ENCODE data around the gene EXOC1L.
"Not testable (repeated sequence)": the region's sequence is repeated elsewhere in the genome, so short reads cannot be mapped to it uniquely, and the experiment has no call there.

Gene EXOC1L

DNA sequence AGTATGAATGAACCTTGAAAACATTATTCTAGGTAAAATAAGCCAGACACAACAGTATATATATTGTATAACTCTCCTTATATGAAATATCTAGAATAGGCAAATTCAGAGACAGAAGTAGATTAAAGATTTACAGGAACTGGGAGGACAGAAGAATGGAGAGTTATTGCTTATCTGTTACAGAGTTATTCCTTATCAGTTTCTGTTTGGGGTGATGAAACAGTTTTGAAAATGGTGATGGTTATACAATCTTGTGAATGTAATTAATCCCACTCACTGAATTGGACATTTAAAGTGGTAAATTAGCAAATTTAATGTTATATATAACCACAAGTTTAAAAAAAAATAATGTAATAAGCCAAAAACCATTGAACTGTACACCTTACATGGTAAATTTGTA is 19.4 kb downstream of the EXOC1L start:
- ATAC-seq, result no peak

DNA sequence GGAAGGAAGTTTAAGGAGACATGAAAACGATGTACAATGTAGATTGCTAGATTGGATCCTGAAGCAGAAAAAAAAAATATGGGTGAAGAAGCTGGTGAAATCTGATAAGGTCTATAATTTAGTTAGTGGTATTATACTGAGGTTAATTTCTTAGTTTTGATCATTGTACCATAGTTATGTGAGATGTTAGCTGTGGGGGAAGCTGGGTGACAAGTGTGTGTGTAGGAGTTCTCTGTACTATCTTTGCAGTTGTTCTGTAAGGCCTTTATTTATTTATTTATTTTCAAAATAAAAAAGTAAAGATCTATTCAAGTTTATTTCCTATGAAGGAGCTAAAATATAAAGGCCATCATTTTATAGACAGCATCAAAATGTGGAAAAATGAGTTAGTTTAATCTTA is 21.4 kb downstream of the EXOC1L start:
- no peak for ATAC-seq

GRCh38 chr4:55841373-55842239 is 22.0 kb downstream of the EXOC1L start:
- not testable (repeated sequence) for ATAC-seq

DNA sequence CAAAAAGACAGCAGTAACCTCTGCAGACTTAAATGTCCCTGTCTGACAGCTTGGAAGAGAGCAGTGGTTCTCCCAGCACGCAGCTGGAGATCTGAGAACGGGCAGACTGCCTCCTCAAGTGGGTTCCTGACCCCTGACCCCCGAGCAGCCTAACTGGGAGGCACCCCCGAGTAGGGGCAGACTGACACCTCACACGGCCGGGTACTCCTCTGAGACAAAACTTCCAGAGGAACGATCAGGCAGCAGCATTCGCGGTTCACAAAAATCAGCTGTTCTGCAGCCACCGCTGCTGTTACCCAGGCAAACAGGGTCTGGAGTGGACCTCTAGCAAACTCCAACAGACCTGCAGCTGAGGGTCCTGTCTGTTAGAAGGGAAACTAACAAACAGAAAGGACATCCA is 22.7 kb downstream of the EXOC1L start:
- not testable (repeated sequence) for ATAC-seq

DNA sequence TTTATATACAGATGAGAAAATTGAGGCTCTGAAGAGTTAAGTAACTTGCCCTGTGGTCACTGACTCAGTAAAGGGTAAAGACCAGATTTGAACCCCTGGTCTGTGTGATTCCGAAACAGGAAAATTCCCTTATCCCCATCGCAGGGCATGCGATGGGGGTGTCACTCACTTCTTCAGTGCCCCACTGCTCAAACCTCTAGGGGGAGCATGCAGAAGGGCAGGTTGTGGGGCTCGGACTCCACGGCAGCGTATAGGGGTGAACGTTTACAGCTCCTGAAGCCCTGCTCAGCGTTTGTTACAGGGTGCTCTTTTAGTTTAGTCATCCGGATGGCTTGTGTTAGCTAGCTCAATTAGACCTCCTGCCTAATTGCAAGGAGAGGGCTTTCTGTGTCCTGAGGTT is 30.1 kb downstream of the EXOC1L start:
- no peak for ATAC-seq

DNA sequence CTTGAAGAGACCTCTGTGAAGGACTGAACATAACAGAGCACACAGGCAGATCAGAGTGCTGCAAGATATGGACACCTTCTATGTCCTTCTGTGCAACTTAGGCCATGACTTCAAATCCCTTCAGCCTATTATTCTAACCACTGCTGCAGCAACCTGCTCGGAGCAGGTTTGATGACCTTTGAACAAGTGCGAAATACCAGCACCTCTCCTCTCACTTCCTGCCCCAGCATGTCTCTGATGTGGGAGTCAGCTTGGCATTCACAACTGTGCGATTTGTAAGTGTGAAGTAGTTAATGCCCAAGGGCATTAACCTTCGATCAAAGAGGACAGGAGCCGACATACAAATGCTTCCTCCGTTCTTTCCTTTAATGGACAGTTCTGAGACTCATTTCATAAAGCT is 32.3 kb downstream of the EXOC1L start:
- no peak for ATAC-seq

DNA sequence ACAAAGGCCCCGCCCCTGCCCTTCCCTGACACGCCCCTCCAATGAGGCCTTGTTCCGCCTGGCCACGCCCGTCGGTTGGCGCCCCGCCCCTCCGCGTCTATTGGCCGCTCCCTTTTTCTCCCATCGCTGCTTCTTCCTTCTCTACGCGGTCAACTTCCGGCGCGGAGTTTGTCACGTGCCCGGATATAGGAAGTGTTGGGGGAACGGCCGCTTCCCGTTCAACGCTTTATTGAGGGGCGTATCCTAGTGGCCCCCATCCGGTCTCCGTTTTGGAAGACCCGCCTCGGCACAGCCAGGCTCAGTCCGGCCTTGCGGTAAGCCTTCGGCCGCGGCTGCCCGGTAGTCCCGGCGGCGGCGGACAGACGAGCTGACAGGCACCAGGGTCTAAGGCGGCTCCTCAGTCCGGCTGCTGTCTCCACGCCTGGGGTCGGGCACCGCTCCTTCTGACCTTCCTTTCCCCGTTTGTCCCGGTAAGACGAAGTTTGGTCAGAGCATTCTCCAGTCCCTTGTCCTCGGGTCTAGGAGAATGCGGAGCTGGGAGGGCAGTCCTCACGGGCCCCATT is 34.0 kb downstream of the EXOC1L start, which contains the start of gene EXOC1:
TSS of gene EXOC1 (plus strand) at position 165 of the 563 bp plus-strand sequence. CDS start 4,676 bp downstream, outside the sequence.
- ATAC-seq, result peak; percentile 97 to 98

DNA sequence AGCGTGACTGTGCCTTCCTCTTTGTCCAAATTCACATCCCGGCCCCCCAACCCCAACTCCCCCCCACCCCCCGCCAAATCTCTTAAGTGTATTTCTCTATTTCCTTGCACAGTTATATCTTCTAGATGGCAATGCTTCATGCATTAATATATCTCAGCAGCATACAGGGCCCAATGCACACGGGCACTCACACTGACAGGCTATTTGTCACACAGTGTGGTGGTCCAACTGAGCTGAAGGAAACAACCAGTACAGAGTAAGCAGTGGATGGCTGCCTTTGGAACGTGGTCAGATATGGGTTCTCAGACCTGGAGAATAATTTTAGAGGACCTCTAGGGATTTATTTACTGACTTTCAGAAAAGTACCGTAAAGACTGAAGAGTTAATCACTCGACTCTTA is 34.5 kb downstream of the EXOC1L start:
- ATAC-seq, result no peak

DNA sequence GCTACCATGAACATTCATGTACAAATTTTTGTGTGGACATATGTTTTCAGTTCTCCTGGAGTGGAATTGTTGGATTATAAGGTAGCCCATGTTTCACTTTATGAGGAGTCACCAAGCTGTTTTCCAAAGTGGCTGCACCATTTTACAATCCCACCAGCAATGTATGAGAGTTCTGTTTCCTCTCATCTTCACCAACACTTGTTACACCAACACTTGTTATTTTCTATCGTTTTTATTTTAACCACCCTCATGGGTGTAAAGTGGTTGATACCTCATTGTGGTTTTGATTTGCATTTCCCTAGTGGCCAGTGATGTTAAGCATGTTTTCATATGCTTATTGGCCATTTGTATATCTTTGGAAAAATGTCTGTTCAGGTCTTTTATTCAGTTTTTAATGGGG is 38.0 kb downstream of the EXOC1L start:
- no peak for ATAC-seq

DNA sequence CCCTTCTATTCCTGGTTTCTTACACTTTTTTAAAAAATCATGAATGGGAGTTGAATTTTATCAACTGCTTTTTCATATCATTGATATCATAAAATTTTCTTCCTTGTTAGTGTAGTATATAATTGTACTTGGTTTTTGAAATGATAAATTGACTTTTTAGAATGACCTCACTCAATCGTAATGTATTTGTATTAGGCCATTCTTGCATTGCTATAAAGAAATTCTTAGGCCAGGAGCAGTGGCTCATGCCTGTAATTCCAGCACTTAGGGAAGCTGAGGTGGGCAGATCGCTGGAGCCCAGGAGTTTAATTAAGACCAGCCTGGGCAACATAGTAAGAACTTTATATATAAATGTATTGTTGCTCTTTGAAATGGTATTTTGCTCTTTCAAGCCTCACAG is 40.1 kb downstream of the EXOC1L start:
- no peak for ATAC-seq

- ATAC-seq, result peak; percentile 47 to 62
These were observed 45.1 kb downstream of the EXOC1L start for GRCh38 chr4:55864577-55865223.

- peak in 1 of 2 donors; percentile 19 for ATAC-seq
These were observed 45.7 kb downstream of the EXOC1L start for GRCh38 chr4:55865228-55865806.

GRCh38 chr4:55866290-55866907 is 46.8 kb downstream of the EXOC1L start:
- peak; percentile 78 to 84 for ATAC-seq

DNA sequence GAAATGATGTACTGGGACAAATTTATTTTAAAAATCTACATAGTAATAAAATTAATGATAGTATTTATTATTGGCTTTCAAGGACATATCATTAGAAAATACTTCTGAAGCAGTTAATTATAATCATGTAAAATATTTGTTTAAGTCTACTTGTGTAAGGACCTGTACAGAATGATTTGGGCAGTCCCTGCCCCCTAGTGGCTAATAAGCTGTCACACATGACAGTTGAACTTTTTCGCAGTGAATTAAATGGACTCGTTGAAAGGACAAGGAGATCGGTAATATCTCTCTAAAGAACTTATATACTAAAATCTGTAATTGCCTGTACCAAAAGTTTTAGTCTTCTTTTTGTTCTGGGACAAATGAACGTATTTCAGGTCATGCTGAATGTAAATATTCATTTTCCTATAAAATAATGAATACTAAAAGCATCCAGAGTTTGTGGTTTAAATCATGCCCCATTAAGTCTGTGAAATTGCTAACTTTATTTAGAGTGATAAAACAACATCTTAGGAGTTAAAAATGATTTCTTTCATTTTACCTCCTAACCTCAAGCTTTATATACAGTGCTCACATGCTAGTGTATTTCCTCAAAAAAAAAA is 47.5 kb downstream of the EXOC1L start:
- ATAC-seq, result peak; percentile 67 to 69

DNA sequence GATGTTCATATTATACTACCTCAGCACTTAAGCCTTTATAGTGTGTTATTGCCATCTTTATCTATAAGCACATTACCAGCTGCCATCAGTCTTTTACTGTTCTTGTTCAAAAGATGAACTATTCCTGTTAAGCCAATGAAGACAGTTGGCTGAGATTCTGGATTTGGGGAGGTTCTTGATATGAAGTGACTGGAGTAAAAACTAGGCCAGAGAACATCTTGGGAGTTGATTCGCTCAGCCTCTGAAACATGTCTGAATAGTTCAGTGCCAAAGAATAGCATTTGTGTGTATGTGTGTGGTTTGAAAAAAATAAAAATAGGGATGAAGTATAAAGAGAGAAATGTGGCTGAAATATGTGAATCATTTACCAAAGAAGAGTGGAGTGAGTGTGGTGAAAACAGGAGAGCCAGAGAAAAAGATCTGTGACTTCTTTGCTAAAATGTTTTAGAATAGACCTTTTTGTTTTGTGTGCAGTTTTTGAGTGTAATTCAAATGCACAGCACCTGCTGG is 49.0 kb downstream of the EXOC1L start:
- ATAC-seq, result no peak

DNA sequence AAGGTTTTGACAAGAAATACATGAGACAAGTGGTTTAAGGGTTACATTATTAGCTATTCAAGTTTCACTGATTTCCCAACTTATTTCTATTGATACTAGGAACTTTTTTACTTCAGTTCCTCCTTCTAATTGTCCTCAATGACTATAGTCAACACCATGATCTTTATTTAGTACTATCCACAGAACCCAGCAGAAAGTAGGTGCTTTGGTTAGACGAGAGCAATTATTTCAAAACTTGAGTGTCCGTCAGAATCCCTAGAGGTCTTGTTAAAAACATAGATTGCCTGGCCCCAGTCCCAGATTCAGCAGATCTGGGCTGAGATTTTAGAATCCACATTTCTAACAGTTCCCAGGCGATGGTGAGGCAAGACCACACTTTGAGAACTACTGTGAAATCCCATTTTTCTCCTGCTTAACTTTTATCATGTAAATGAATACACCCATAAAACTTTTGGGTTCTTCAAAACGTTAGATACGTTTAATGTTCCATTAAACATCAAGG is 51.8 kb downstream of the EXOC1L start:
- ATAC-seq, result no peak

GRCh38 chr4:55874831-55875230 is 55.2 kb downstream of the EXOC1L start:
- no peak for ATAC-seq

- ATAC-seq, result no peak
These were observed 56.8 kb downstream of the EXOC1L start for GRCh38 chr4:55876387-55876786.

DNA sequence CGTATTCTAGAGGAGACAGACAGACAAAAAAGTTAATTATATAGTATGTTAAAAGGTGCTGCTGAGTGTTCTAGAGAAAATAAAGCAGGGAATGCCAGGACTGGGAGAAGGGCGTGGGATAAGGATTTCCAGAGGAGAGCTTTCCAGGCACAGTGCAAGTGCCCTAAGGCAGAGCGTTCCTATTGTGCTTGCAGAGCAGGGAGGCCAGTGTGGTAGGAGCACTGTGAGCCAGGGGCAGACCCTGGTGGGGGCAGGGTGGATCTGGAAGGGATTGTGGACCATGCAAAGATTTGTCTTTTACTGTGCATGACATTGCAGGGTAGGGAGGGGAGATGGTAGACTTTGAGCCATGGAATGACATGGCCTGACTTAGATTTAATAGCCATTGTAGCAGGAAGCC is 59.6 kb downstream of the EXOC1L start:
- ATAC-seq, result no peak

GRCh38 chr4:55880652-55881280 is 61.2 kb downstream of the EXOC1L start:
- ATAC-seq, result no peak

- ATAC-seq, result no peak
These were observed 64.7 kb downstream of the EXOC1L start for GRCh38 chr4:55884093-55884850.
